NCI-H1436 treated with DMSO at 0.1 percent for 48 hours (cell line): ENCODE data around the gene CHST15.

Experiments
- DNase-seq: peaks from one replicate; lab custom pipeline; 2025; lab: John Stamatoyannopoulos, UW

Gene CHST15

DNA sequence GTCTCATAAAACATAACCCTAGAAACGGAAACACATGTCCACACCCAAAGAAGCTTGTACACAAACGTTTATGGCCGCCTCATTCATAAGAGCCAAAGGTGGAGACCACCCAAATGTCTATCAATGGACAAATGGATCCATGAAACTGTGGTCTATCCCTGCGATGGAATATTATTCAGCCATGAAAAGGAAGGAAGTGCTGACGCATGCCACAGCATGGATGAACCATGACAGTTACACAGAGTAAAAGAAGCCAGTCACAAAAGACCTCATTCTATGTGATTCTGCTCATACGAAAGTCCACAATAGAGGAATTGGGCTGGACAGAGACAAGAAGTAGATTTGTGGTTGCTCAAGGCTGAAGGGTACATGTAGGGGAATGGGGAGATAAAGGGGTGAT lies 10.8 kb downstream of the CHST15 start:
- no peak for DNase-seq

- DNase-seq: no peak
Measured at GRCh38 chr10:124081547-124082140, 11.8 kb downstream of the CHST15 start.

GRCh38 chr10:124079864-124080263 lies 13.5 kb downstream of the CHST15 start:
- DNase-seq: no peak

DNA sequence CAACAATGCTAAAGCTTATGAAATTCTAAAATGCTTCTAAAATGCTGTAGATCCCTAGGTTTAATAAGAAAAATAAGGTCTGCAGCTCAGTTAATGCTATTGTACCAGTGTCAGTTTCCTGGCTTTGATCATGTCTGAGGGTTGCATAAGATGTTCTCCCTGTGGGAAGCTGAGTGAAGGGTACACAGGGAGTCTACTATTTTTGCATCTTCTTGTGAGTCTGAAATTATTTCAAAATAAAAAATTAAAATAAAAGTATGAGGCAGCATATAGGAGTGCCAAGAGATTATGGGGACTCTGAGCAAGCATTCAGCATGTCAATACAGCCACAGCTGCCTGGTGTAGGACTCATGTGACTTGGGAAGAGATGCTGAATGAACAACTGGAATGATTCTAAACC lies 14.7 kb downstream of the CHST15 start:
- DNase-seq: no peak

DNA sequence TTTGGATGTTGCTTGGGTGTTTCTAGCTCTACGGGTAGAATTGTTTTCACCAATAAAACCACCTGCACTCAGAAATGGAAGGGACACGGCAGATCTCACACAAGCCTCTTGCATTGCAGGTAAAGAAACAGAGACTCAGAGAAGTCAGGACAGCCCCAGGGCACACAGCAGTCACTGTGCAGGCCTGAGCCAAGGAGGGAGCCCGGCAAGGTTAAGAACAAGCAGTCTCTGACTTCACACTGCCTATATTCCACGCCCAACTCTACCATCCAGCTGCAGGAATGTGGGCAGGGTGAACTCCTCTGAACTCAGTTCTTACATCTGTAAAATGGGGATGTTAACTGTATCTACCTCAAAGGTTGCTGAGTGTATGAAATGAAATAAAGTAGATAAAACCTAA lies 15.4 kb downstream of the CHST15 start:
- DNase-seq: no peak

DNA sequence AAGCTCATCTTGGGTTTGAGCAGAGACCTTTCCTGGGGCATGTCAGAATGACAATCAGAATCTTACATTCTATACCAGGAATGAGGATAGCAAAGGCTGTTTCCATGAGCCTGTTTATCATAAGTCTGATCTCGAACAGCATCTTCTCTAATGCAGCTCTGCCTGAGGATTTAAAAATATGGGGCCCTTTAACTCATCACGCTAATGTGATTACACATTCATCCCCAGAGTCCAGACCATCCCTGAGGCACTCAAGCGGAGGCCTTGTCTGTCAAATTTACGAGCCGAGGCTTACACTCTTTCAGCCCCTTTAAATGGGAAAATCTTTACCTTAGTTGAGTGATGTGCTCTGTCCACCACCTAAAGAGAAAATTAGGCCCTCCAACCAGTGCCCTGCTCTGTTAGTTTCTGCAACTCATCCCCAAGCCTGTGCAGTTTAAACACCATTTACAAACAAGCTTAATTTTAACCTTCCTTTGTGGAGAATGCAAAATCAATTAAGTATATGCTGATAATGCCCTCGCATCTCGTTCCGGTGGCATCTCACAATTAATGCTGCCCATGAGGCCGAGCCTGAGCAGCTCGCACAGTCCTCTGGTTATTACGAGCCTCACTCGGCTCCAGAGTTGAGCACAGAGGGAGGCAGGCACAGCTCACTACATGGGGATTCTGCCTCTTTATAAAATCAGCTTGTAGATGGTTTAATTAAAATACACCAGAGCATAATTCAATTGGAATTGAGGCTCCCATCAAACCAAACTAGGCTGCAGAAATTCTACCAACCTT lies 16.0 kb downstream of the CHST15 start:
- DNase-seq: no peak

DNA sequence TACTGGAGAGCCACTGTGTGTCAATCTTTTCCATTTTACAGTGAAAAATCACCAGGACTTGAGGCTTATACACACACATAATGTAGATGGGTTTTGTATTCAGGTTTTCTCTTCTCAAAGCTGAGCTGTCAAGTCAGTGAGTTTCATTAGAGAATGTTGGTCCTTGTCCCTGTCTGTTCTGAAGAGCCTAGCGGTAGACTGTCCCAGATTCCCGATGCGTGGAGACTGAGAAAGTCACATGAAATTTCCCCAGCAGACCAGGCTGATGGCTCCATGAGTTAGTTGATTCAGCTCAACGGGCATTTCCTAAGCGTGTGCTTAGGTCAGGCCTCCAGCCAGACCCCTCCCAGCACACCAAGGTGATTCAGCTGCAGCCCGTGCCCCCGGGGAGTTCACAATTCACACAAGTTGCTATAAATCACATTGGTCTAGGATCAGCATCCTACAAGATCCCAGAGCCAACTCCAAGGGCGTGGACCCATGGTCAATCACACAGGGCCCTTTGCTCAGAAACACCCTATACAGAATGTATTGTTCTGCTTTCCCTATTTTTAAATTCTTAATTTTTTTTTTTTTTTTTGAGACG lies 17.2 kb downstream of the CHST15 start:
- no peak for DNase-seq

DNA sequence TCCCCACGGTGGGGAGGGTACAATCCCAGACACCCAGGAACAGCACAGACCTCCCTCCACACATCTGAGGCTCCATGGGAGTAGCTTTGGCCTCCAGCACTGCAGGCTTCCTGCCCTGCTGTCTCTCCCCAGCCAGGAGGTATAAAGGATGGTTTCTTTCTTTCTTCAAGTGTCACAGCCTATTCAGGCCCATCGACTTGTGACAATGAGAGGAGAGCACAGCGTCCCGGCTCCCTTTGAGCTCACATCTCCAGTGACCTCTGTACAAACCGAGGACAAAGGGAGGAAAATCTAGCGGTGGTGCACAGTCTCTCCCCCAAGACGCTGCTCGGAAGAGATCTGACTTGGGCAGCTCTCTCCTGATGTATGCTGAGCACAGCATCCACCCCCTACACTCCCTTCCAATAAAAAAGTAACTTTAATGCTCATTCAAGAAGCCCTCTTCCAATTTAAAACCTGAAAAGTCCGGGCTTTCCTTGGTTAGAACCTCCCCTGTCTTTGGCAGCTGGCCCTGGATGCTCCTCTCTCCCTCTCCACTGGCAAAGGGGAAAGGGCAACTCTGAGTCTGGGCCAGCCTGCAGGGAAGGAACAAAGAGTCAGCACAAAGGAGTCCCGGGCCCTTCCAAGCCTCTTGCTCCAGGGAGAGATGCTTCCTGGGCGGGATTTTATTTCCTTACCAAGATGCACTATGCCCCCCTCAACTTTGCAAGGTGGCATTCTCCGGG lies 18.0 kb downstream of the CHST15 start:
- DNase-seq: no peak

DNA sequence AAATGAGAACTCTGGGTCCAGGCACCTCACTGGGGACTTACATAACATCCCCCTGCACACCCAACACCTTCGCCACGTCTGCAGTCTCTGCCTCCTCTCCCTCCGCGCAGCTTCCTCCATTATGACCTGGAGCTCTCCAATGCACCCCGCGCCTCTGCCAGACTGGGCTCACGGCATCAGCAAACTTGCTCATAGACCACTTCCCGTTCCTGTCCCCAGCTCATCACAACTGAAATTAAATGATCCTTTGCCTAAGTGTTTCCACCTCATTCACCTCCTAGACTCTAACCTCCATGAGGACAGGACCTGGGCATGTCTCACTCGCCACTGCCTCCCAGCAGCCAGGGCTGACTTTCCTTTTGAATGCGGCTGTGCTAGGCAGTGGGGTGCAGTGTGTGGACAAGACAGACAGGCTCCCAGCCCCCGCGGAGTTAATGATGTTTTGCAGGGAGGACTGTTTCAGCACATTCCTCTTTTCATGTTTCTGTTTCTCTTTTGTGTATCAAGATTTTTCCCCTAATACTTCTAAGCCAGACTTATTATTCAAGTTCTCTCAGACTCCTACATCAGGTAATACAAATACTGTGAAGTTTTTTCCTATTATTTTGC lies 18.8 kb downstream of the CHST15 start:
- no peak for DNase-seq

- no peak for DNase-seq
Measured at GRCh38 chr10:124073978-124074377, 19.4 kb downstream of the CHST15 start.

DNA sequence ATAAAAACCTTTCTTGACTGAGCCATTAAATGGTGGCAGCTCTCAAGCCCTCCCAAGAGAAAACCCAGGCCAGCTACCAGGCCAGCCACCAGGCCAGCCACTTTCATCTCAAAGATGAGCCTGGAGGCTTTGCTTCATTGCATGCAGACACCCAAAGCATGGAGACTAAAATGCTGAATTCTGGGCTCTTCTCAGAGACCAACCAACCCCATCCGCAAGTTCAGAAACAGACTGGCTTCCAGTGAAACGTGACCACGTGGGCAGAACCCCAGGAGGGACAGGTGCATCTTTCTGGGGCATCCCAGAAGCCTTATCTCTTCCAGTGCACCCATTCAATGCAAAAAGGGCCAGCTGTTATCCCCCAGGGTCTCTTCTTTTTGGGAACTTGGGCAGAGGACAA lies 20.9 kb downstream of the CHST15 start:
- no peak for DNase-seq

- DNase-seq: no peak
Measured at GRCh38 chr10:124072106-124072505, 21.3 kb downstream of the CHST15 start.

DNA sequence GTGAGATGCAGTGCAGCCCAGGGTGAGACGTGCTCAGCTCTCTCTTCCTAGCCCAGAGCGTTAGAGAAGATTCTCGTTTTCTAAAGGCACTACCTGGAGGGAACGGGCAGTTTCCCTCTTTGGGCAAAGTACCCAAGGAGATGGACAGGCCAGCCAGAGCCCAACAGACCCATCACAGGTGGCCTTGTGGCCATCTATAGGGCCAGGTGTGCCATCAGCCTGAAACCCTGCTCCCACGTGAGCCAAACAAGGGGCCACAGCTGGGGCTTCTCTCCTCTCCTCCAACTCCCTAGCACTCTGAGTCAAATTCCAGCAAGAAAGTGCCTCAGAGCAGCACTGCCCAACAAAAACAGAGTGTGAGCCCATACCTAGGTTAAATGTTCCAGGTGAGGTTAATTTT lies 22.3 kb downstream of the CHST15 start:
- no peak for DNase-seq

DNA sequence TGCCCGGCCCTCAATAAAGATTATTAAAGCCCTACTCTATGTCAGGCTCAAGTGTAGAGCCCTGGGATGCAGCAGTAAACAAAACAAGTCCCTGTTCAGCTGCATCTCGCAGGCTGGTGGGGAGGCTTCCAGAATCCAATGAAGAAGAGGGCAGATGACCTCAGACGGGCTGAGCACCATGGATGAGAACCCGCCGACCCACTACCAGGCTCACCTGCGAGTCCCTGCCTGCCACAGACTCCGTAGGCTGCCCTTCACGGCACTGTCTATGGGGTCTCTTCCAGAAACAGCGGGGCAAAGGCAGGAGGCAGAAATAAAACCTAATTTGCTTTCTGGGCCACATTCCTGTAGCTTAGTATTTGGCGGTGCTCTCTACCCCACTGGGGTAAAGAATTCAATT lies 22.7 kb downstream of the CHST15 start:
- no peak for DNase-seq

DNA sequence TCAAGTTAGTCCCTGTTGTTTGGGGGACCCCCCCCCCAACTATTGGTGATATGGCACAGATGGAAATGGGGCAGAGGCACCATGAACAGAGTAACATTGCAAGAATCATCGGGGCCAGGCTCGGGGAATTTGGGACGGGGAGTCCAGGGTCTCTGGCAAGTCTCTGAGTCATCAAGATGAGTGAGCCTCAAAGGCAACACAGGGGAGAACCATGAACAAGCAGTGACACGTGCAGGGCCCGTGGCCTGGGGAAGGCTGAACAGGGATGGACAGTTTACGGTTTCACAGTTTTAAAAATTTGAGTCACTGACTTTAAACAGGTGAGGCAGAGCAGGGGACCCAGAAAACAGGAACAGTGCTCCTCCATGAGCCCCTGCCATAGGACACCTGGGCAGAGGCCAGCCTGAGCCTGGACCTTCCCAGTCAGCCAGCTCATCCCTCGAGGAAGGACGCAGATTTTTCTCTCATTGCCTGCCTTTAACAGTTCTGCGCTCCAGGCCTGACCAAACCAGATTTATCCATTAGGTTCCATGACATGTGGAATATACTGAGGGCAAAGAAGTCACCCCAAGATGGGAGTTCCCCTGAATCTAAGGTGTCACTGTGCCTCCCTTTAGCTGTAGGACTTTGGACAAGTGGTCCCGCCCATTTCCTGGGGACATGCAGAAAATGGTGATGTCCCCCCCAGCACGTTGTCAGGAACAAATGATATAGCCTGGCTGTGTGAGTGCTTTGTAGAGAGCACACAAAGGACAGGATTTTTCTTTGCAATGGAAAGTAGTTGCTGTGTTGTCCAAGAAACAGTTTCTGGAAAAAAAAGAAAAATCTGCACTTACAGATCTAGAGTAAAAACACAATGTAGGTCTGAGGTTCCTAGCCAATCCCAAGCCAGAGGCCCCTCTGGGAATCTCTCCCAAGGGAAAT lies 23.8 kb downstream of the CHST15 start:
- no peak for DNase-seq

DNA sequence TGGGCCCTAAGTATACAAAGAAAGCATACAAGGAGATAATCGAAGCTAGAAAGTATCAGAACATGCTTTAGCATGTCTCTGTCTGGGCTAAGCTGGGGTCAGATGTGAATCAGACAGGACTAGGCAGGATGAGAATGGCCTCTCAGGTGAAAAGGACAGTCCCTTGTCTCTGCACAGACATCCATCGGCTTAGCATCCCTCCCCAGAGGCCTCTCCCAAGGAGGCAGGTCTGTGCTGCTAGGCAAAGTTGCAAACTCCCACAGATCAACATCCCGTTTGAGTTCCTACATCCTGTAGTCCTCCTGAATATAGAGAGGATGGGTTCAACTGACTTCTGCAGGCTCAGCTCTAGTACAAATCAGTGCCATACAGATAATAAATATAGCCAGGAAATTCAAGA lies 24.5 kb downstream of the CHST15 start:
- DNase-seq: no peak

- DNase-seq: no peak
Measured at GRCh38 chr10:124067825-124068400, 25.5 kb downstream of the CHST15 start.

- DNase-seq: no peak
Measured at GRCh38 chr10:124066781-124067714, 26.4 kb downstream of the CHST15 start.

DNA sequence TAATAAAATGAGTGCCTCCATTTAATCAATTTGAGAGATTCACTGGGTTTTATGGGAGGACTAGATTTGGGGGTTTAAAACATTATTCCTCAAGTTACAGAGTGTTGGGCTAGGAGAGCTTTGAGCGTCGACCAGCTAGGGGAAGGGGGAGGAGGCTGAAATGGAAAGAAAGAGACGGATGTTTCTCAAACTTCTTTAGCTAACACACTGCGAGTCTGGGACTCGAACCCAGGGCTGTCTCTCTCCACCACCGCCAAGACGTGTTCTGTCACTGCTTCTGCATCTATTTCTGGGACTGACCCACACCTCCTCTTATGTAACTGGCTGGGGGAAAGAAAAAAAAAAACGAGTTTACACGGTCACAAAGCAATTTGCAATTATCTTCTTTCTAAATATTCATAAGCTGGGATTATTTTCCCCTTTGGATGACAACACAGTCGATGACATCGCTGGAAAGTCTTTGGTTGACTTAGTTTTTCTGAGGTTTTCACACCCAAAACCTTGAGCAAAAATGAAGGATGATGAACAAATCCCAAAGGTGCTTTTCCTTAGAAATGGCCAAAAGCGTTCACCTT lies 27.2 kb downstream of the CHST15 start:
- no peak for DNase-seq
